Measurements from ENCODE around the gene F13A1.

Gene F13A1

DNA sequence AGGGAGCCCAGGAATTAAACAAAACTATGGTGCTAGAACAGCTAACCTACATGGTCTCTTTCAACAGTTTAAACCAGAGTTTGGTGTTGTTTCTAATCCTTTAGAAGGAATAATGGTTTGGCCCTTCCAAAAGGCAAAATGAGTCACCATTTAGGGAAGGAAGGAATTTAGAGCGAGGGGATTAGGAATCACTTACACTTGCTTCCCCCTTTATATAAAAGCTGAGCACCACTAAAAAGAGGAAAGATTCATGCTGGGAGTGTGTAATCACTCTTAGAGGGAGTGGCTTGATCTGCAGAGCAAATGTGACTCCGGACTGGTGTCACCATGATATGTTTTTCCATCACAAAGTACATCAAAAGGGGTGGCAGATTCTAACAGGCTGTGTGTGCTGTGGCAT, 63.6 kb downstream of the F13A1 start:
- in situ Hi-C loops (cut with MboI; ENCODE audit: low pct_unique_long_range_greater_than_20kb, low sequenced_read_pairs, unreplicated experiment) = no loop called here
- TF ChIP-seq CTCF (IDR thresholded peaks at IDR 0.05; ENCODE audit: extremely low read depth, insufficient read depth, missing control alignments) = no peak
- DNase-seq (ENCODE audit: low spot score) = no peak

- in situ Hi-C loops (cut with MboI; ENCODE audit: low pct_unique_long_range_greater_than_20kb, low sequenced_read_pairs, unreplicated experiment) = no loop called here
- no peak for TF ChIP-seq CTCF (IDR thresholded peaks at IDR 0.05; ENCODE audit: extremely low read depth, insufficient read depth, missing control alignments)
- no peak for DNase-seq (ENCODE audit: low spot score)
Observed at GRCh38 chr6:6256259-6256658, 64.2 kb downstream of the F13A1 start.

DNA sequence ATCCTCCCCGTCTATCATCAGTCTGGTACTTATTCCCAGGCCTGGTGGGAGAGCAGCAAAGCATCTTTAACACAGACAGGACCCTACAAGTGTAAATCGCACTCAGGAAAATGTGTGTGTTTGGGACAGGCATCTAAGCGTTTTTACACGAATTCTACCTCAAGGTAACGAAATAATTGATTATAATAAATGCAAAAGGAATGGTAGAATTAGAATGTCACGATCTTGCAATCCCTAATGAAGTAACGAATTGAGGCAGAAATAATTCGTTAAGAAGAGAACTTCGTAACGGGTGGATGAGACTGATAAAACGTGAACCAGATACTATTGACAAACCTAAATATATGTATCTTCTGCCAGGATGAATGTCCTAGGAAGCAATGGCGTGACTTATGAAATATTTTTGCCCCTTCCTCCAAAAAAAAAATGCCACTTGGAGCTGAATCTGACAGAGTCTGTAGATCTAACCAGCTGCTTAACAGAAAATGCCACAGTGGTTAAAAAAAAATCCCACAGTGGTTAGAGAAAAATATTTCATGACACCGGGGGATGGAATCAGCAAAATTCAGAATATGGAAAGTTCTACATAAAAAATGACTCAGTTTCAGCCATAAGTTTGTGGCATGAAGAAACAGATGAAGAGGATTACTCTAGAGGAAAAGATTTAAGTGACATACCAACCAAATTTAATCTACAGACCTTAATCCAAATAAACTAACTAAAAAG, 68.7 kb downstream of the F13A1 start:
- no peak for TF ChIP-seq CTCF (IDR thresholded peaks at IDR 0.05; ENCODE audit: extremely low read depth, insufficient read depth, missing control alignments)
- DNase-seq (ENCODE audit: low spot score) = no peak
- in situ Hi-C loops (cut with MboI; ENCODE audit: low pct_unique_long_range_greater_than_20kb, low sequenced_read_pairs, unreplicated experiment) = no loop called here

- no peak for DNase-seq (ENCODE audit: low spot score)
- no peak for TF ChIP-seq CTCF (IDR thresholded peaks at IDR 0.05; ENCODE audit: extremely low read depth, insufficient read depth, missing control alignments)
- in situ Hi-C loops (cut with MboI; ENCODE audit: low pct_unique_long_range_greater_than_20kb, low sequenced_read_pairs, unreplicated experiment) = no loop called here
Observed at GRCh38 chr6:6248651-6249050, 71.8 kb downstream of the F13A1 start.

- in situ Hi-C loops (cut with MboI; ENCODE audit: low pct_unique_long_range_greater_than_20kb, low sequenced_read_pairs, unreplicated experiment) = no loop called here
- no peak for DNase-seq (ENCODE audit: low spot score)
Observed at GRCh38 chr6:6246544-6246943, 73.9 kb downstream of the F13A1 start.

GRCh38 chr6:6244624-6245023, 75.8 kb downstream of the F13A1 start:
- no peak for TF ChIP-seq CTCF (IDR thresholded peaks at IDR 0.05; ENCODE audit: extremely low read depth, insufficient read depth, missing control alignments)
- no peak for DNase-seq (ENCODE audit: low spot score)
- in situ Hi-C loops (cut with MboI; ENCODE audit: low pct_unique_long_range_greater_than_20kb, low sequenced_read_pairs, unreplicated experiment) = no loop called here

More at GRCh38 chr6:6246544-6246943, 73.9 kb downstream of the F13A1 start:
- TF ChIP-seq CTCF (IDR thresholded peaks at IDR 0.05; ENCODE audit: extremely low read depth, insufficient read depth, missing control alignments) = no peak

Measured in GM13977 (cell line).